ENCODE results near the gene SGMS2. TPM values are rescaled to one million over a fixed set of nuclear protein-coding genes. Genes with fewer than 3 reads are reported as not detected.

Gene SGMS2
- total RNA-seq, 1 experiment from 2014 or later: 13.2 TPM

Other genes with a start within 250 kb of the SGMS2 start
- 12.3 and 12.6 TPM in 2 replicates for gene PAPSS1, start 104.7 kb upstream of the SGMS2 start, total RNA-seq (2014; rRNA removed; shearing (Covaris generic); ENCODE audit: low replicate concordance)
- 2.0 and 4.9 TPM in 2 replicates for gene CYP2U1, start 106.6 kb downstream of the SGMS2 start, total RNA-seq (2014; rRNA removed; shearing (Covaris generic); ENCODE audit: low replicate concordance)
- gene HADH, start 165.0 kb downstream of the SGMS2 start, total RNA-seq (2014; rRNA removed; shearing (Covaris generic); ENCODE audit: low replicate concordance): 24.3 and 30.8 TPM in 2 replicates